ENCODE measurements around the gene OSM. TPM values are rescaled to one million over a fixed set of nuclear protein-coding genes. Genes with fewer than 3 reads are reported as not detected.

OSM gene
- total RNA-seq, 1 experiment from 2014 or later, result not detected

DNA sequence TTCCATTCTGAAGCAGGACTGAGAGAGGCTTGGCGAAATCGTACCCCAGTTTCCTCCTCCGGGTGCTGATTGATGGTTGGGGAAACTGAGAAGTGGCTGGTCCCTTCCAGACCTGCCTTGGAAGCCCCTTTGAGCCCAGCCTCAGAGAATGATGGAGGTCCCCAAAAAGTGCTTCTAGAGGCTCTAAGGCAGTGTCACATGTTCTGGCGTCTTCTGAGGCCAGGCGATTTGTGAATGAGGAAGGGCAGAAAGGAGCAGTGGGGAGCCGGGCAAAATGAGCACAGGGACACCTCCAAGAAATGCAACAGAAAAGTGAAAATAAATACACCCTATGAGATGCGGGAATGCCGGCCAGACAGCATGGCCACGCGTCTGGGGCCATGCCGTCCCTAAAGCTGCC is 19.1 kb downstream of the OSM start:
- Histone ChIP-seq H3K27me3 (ENCODE audit: low read length) (no peaks in the 10 kb centered on the region), H3K4me2 (ENCODE audit: low read length) (no peak overlapping the region), H3K9me2 (replicated peaks; ENCODE audit: low read length) (no peaks in the 10 kb centered on the region), H3K9me3 (ENCODE audit: low read length) (no peaks in the 10 kb centered on the region), H2AFZ (ENCODE audit: low read length) (no peak overlapping the region), H3K27ac (ENCODE audit: low read length) (peak overlapping the region; percentile 99), H3K79me2 (ENCODE audit: low read length) (peaks cover 93% of the 10 kb centered on the region), H3K36me3 (ENCODE audit: low read depth, low read length) (peaks cover 48% of the 10 kb centered on the region), H4K20me1 (ENCODE audit: low read length) (no peaks in the 10 kb centered on the region), H3K9ac (ENCODE audit: low read length) (peak overlapping the region; percentile 78), H3K4me3 (ENCODE audit: low read length) (no peak overlapping the region), H3K4me1 (ENCODE audit: insufficient read depth, low read length) (peaks cover 63% of the 10 kb centered on the region), H3F3A (ENCODE audit: low read length, unreplicated experiment) (peaks cover 5% of the 10 kb centered on the region)
- no TSS peak for BruUV-seq (replicated peaks)
- ChIA-PET POLR2A (ENCODE audit: unreplicated experiment) (no interaction called here), CTCF (no interaction called here)
- TF ChIP-seq EZH2 (IDR thresholded peaks at IDR 0.05; ENCODE audit: low read length, unreplicated experiment) (no peak), EZH2phosphoT487 (IDR thresholded peaks at IDR 0.05; ENCODE audit: borderline replicate concordance, low read length) (no peak)
- TF ChIP-seq, protein P1, sequence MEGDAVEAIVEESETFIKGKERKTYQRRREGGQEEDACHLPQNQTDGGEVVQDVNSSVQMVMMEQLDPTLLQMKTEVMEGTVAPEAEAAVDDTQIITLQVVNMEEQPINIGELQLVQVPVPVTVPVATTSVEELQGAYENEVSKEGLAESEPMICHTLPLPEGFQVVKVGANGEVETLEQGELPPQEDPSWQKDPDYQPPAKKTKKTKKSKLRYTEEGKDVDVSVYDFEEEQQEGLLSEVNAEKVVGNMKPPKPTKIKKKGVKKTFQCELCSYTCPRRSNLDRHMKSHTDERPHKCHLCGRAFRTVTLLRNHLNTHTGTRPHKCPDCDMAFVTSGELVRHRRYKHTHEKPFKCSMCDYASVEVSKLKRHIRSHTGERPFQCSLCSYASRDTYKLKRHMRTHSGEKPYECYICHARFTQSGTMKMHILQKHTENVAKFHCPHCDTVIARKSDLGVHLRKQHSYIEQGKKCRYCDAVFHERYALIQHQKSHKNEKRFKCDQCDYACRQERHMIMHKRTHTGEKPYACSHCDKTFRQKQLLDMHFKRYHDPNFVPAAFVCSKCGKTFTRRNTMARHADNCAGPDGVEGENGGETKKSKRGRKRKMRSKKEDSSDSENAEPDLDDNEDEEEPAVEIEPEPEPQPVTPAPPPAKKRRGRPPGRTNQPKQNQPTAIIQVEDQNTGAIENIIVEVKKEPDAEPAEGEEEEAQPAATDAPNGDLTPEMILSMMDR (conservative IDR thresholded peaks at IDR 0.05; ENCODE audit: low read depth, low read length), result no peak
- intact Hi-C loops (cut with micrococcal nuclease), result no loop called here
- DNase-seq, result no peak
- no peak for ATAC-seq

DNA sequence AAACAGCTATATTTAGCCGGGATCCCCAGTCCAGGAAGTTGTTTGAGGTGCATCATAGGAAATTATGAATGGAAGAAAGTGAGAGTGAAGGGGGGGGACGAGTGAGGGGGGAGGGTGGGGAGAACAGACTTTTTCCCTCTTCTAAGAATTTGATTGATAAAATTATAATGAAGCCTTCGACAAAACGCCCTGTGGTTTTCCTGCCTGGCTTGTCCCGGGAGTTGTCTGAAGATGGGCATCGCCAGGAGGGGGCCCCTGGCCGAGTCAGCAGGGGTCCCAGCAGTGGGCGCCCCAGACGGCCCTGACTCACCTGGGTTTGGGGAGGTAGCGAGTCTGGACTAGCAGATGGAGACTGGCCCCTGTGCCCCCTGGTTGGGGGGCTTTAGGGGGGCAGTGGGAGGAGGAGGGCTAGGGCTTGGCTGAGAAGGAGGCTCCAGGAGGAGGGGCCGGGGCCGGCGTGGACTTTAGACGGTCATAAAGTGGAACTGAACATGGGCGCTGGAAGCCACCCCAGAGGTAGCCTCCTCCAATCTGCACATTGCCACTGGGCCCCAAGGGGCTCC is 19.8 kb downstream of the OSM start:
- Histone ChIP-seq H3K9ac (ENCODE audit: low read length) (peak overlapping the region; percentile 78), H3K4me3 (ENCODE audit: low read length) (no peak overlapping the region), H3K9me2 (replicated peaks; ENCODE audit: low read length) (no peaks in the 10 kb centered on the region), H3K9me3 (ENCODE audit: low read length) (no peaks in the 10 kb centered on the region), H3K79me2 (ENCODE audit: low read length) (peaks cover 88% of the 10 kb centered on the region), H3F3A (ENCODE audit: low read length, unreplicated experiment) (peaks cover 5% of the 10 kb centered on the region), H3K4me2 (ENCODE audit: low read length) (peak overlapping the region; percentile 46; the same call in 1 of the 2 replicates), H3K27me3 (ENCODE audit: low read length) (no peaks in the 10 kb centered on the region), H2AFZ (ENCODE audit: low read length) (no peak overlapping the region), H3K27ac (ENCODE audit: low read length) (peak overlapping the region; percentile 99), H3K4me1 (ENCODE audit: insufficient read depth, low read length) (peaks cover 57% of the 10 kb centered on the region), H4K20me1 (ENCODE audit: low read length) (no peaks in the 10 kb centered on the region), H3K36me3 (ENCODE audit: low read depth, low read length) (peaks cover 46% of the 10 kb centered on the region)
- TF ChIP-seq EZH2 (IDR thresholded peaks at IDR 0.05; ENCODE audit: low read length, unreplicated experiment) (no peak), EZH2phosphoT487 (IDR thresholded peaks at IDR 0.05; ENCODE audit: borderline replicate concordance, low read length) (no peak)
- TF ChIP-seq, protein P1 (conservative IDR thresholded peaks at IDR 0.05; ENCODE audit: low read depth, low read length), result no peak
- 0 out of 2 replicates have a peak, but pooled peaks have one; percentile 1 for ATAC-seq
- DNase-seq, result no peak
- CTCF ChIA-PET, result no interaction called here
- POLR2A ChIA-PET (ENCODE audit: unreplicated experiment), result interaction anchor here (0.7 kb wide), 1 partner anchor 37 kb away, joined by 8 read pairs; no protein-coding TSS in a partner anchor
- BruUV-seq (replicated peaks), result TSS peak; percentile 55
- intact Hi-C loops (cut with micrococcal nuclease), result no loop called here
